ENCODE measurements around the gene CACNB1. TPM values are rescaled to one million over a fixed set of nuclear protein-coding genes. Genes with fewer than 3 reads are reported as not detected.

Gene CACNB1
- polyA plus RNA-seq, 1 experiment = 3.2 TPM

DNA sequence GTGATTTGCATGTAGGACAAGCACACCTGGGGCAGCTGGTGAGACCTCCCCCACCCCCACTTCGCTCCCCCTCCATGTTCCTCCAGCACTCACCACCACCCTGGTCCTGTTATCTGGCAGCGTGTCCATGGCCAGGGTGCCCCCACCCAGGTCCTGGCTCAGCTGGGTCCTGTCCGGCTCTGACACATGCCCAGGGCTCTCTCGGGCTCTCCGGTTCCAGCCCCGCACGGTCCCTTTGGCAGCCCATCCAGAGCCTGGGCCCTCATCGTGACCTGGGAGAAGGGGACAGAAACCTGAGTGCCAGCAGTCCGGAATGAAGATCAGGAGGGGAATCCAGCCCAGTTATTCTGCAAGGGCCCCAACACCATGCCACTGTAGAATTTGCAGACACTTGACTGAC is 57.9 kb downstream of the CACNB1 start:
- Histone ChIP-seq H3K27ac (ENCODE audit: low read depth, low read length) (peak overlapping the region; percentile 68), H3K9me3 (ENCODE audit: control insufficient read depth, insufficient read depth, low read length) (no peaks in the 10 kb centered on the region), H3K4me3 (ENCODE audit: low read depth, low read length) (no peak overlapping the region), H3K27me3 (ENCODE audit: control insufficient read depth, insufficient read depth, low read length) (no peaks in the 10 kb centered on the region)
- DNase-seq (ENCODE audit: low read depth, low spot score) = no peak
- TF ChIP-seq, protein P1, sequence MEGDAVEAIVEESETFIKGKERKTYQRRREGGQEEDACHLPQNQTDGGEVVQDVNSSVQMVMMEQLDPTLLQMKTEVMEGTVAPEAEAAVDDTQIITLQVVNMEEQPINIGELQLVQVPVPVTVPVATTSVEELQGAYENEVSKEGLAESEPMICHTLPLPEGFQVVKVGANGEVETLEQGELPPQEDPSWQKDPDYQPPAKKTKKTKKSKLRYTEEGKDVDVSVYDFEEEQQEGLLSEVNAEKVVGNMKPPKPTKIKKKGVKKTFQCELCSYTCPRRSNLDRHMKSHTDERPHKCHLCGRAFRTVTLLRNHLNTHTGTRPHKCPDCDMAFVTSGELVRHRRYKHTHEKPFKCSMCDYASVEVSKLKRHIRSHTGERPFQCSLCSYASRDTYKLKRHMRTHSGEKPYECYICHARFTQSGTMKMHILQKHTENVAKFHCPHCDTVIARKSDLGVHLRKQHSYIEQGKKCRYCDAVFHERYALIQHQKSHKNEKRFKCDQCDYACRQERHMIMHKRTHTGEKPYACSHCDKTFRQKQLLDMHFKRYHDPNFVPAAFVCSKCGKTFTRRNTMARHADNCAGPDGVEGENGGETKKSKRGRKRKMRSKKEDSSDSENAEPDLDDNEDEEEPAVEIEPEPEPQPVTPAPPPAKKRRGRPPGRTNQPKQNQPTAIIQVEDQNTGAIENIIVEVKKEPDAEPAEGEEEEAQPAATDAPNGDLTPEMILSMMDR (IDR thresholded peaks at IDR 0.05; ENCODE audit: low read depth, low read length) = no peak
- ChIA-PET CTCF (interaction anchor here (1.1 kb wide), 1 partner anchor 25 kb away, joined by 3 read pairs; no protein-coding TSS in a partner anchor), POLR2A (interaction anchor here (1.2 kb wide), 1 partner anchor 14 kb away, joined by 7 read pairs; no protein-coding TSS in a partner anchor)

DNA sequence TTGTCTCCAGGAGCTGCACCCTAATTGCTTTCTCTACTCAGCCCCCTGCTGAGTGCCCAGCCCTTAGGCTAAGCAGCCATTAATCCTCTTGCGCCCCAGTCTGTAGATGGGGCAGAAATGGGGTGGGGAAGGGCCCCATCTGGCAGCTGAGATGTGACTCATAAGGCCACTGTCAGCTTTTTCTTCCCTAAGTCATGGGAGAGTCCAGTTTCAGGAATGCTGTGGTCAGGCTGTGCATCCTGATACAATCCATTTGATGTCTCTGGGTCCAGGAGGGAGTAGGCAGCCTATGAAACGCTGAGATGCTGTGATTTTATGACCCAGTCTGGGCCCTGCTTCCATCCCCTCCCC is 58.3 kb downstream of the CACNB1 start:
- Histone ChIP-seq H3K4me3 (ENCODE audit: low read depth, low read length) (no peak overlapping the region), H3K9me3 (ENCODE audit: control insufficient read depth, insufficient read depth, low read length) (no peaks in the 10 kb centered on the region), H3K27me3 (ENCODE audit: control insufficient read depth, insufficient read depth, low read length) (no peaks in the 10 kb centered on the region), H3K27ac (ENCODE audit: low read depth, low read length) (peak overlapping the region; percentile 68)
- DNase-seq (ENCODE audit: low read depth, low spot score) = peak; percentile 68
- ChIA-PET CTCF (no interaction called here), POLR2A (interaction anchor here (1.2 kb wide), 1 partner anchor 14 kb away, joined by 7 read pairs; no protein-coding TSS in a partner anchor)
- TF ChIP-seq, protein P1 (IDR thresholded peaks at IDR 0.05; ENCODE audit: low read depth, low read length) = no peak

DNA sequence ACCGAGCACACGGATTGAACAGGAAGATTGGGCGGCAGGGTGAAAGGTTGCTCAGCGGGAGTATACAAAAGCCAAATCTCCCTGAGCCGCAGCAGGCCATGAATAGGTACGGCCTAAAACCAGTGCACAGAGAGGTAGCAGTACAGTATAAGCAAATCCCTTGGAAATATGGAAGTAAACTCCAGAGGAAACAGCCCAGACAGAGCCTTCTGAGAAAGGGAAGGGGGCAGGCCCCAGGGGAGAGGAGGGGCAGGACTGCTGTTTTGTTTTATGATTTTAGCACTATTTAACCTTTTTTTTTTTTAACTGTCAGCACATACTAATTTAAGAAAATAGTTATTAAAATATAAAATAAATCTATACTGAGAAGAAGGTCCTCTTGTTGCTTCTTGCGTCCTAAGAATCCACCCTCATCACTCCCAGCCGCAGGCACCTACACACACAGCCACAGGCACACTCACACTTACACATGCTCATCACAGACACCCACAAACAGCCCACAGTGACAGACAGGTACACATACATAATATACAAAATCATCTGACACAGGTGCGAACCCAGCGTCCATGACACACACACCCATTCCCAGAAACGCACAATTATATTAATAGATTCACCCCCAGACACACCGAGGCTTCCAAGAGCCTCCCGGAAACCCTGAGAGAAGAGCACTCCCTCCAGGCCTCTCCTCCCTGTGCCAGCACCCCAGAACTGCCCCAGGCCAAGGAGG is 58.9 kb downstream of the CACNB1 start:
- peak overlapping the region; percentile 68 for H3K27ac ChIP-seq (ENCODE audit: low read depth, low read length)
- H3K27me3 ChIP-seq (ENCODE audit: control insufficient read depth, insufficient read depth, low read length) = no peaks in the 10 kb centered on the region
- TF ChIP-seq, protein P1 (IDR thresholded peaks at IDR 0.05; ENCODE audit: low read depth, low read length) = no peak
- ChIA-PET CTCF (no interaction called here), POLR2A (no interaction called here)
- H3K4me3 ChIP-seq (ENCODE audit: low read depth, low read length) = no peak overlapping the region
- H3K9me3 ChIP-seq (ENCODE audit: control insufficient read depth, insufficient read depth, low read length) = no peaks in the 10 kb centered on the region
- DNase-seq (ENCODE audit: low read depth, low spot score) = no peak

DNA sequence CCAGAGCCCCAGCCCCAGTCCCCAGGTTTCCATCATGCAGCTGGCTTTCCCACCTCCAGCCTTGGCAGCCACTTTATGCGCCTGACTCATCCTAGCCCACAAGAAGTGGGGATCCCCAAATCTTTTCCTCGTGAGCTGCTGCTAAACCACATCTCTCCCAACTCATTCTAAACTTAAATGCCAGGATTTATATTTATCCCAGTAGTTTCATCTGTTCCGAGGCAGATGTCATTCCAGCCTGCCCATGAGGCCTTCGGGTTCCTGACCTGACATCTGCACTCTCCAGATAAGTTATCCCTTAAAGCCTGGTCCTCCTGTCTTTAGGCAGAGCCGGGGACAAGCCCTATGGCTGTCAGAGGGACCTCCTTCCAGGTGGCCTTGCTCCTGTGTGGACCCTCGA is 62.6 kb downstream of the CACNB1 start:
- ChIA-PET CTCF (interaction anchor here (0.6 kb wide), 1 partner anchor 151 kb away, joined by 4 read pairs; no protein-coding TSS in a partner anchor), POLR2A (no interaction called here)
- TF ChIP-seq, protein P1 (IDR thresholded peaks at IDR 0.05; ENCODE audit: low read depth, low read length) = no peak
- no peak for DNase-seq (ENCODE audit: low read depth, low spot score)
- Histone ChIP-seq H3K4me3 (ENCODE audit: low read depth, low read length) (no peak overlapping the region), H3K27me3 (ENCODE audit: control insufficient read depth, insufficient read depth, low read length) (no peaks in the 10 kb centered on the region), H3K27ac (ENCODE audit: low read depth, low read length) (no peak overlapping the region), H3K9me3 (ENCODE audit: control insufficient read depth, insufficient read depth, low read length) (no peaks in the 10 kb centered on the region)

DNA sequence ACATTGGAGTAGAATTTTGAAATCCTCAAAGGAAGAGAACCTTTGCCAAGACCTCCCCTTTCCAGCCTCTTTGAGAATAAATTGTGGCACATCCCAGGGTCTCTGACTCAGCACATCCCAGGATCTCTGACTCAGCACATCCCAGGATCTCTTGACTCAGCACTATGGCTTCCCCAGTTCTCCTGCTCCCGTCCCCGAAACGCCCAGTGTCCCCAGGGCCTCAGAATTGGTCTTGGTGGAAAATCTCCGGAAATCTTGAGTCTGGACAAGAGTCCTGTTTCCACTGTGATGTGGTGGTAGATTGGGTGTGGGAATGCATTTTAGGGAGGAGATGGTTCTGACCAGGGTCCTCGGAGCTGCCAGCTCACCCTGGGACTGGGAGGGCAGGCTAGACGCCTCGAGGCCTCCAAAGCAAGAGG is 65.3 kb downstream of the CACNB1 start:
- Histone ChIP-seq H3K9me3 (ENCODE audit: control insufficient read depth, insufficient read depth, low read length) (no peaks in the 10 kb centered on the region), H3K27me3 (ENCODE audit: control insufficient read depth, insufficient read depth, low read length) (no peaks in the 10 kb centered on the region), H3K27ac (ENCODE audit: low read depth, low read length) (no peak overlapping the region), H3K4me3 (ENCODE audit: low read depth, low read length) (no peak overlapping the region)
- peak; percentile 44 for DNase-seq (ENCODE audit: low read depth, low spot score)
- ChIA-PET CTCF (interaction anchor here (0.6 to 0.7 kb wide), 2 partner anchors 24 to 32 kb away, joined by 3 to 5 read pairs; no protein-coding TSS in a partner anchor), POLR2A (interaction anchor here (0.6 kb wide), 1 partner anchor 30 kb away, joined by 3 read pairs; no protein-coding TSS in a partner anchor)
- TF ChIP-seq, protein P1 (IDR thresholded peaks at IDR 0.05; ENCODE audit: low read depth, low read length) = no peak
